Right atrium auricular region (tissue), 2 donors: Measurements from ENCODE around the gene ANKS1B. TPM values are rescaled to one million over a fixed set of nuclear protein-coding genes. Genes with fewer than 3 reads are reported as not detected.

Experiments
- DNase-seq: peaks from one replicate; pipeline ENCODE4 v3.0.0-alpha.2; 2019; ENCODE audit warnings: low spot score
- H3K27ac ChIP-seq, 2 donors: fragments of 200-600 bp; sonication (generic); 1 replicate in 1 of 2; 2 replicates in 1 of 2; pipeline ENCODE4 v1.5.1; 2016 to 2019
- H3K27me3 ChIP-seq, 2 donors: fragments of 200-600 bp; sonication (generic); one replicate each; pipeline versions ENCODE4 v1.5.1 to v1.6.0; 2017 to 2019
- H3K36me3 ChIP-seq: fragments of 200-600 bp; sonication (generic); one replicate; pipeline ENCODE4 v1.5.1; 2016
- H3K4me1 ChIP-seq, 2 donors: fragments of 200-600 bp; sonication (generic); one replicate each; pipeline versions ENCODE4 v1.5.1 to v1.6.0; 2017 to 2019
- H3K4me3 ChIP-seq, 2 donors: fragments of 200-600 bp; sonication (generic); 1 replicate in 1 of 2; 2 replicates in 1 of 2; pipeline ENCODE4 v1.5.1; 2017 to 2019; ENCODE audit warnings: mild to moderate bottlenecking in 1 of 2, moderate library complexity in 1 of 2
- H3K9me3 ChIP-seq, 2 donors: fragments of 200-600 bp; sonication (generic); one replicate each; pipeline ENCODE4 v1.5.1; 2019
- CTCF ChIP-seq, 2 donors: fragments of 200-600 bp; sonication (generic); IDR thresholded peaks; one replicate each; pipeline ENCODE4 v1.5.1; 2019; ENCODE audit warnings: antibody characterized with exemption in 2 of 2
- total RNA-seq, 2 donors: library from RNA; depleted of rRNA; stranded (reverse); fragments of >200 nt; gene quantifications; one replicate each; pipeline ENCODE4 v1.1.0, GENCODE V29; 2016

The ANKS1B gene
- total RNA-seq, 2 donors from 2014 or later = 2.4 to 3.1 TPM

- H3K36me3 ChIP-seq = no peaks in the 10 kb centered on the region
- no peaks in the 10 kb centered on the region for H3K27me3 ChIP-seq
- no peak for TF ChIP-seq CTCF (IDR thresholded peaks at IDR 0.05)
- no peak for DNase-seq
- H3K9me3 ChIP-seq = no peaks in the 10 kb centered on the region
- H3K4me1 ChIP-seq = no peaks in the 10 kb centered on the region
- no peak overlapping the region for H3K27ac ChIP-seq
- no peak overlapping the region for H3K4me3 ChIP-seq
These were observed 1116.7 kb downstream of the ANKS1B start for GRCh38 chr12:98868076-98868475.

- Histone ChIP-seq H3K4me3 (no peak overlapping the region), H3K27me3 (no peaks in the 10 kb centered on the region), H3K9me3 (no peaks in the 10 kb centered on the region), H3K27ac (no peak overlapping the region), H3K36me3 (no peaks in the 10 kb centered on the region), H3K4me1 (no peaks in the 10 kb centered on the region)
- no peak for DNase-seq
- no peak for TF ChIP-seq CTCF (IDR thresholded peaks at IDR 0.05)
These were observed 1120.4 kb downstream of the ANKS1B start for GRCh38 chr12:98864363-98864762.

- Histone ChIP-seq H3K4me1 (no peaks in the 10 kb centered on the region), H3K27me3 (no peaks in the 10 kb centered on the region), H3K4me3 (no peak overlapping the region), H3K36me3 (no peaks in the 10 kb centered on the region), H3K9me3 (no peaks in the 10 kb centered on the region), H3K27ac (no peak overlapping the region)
- DNase-seq = no peak
- TF ChIP-seq CTCF (IDR thresholded peaks at IDR 0.05) = no peak
These were observed 1121.6 kb downstream of the ANKS1B start for GRCh38 chr12:98863167-98863566.

GRCh38 chr12:98861251-98861650 is 1123.5 kb downstream of the ANKS1B start:
- H3K4me1 ChIP-seq = no peaks in the 10 kb centered on the region
- TF ChIP-seq CTCF (IDR thresholded peaks at IDR 0.05) = no peak
- no peaks in the 10 kb centered on the region for H3K9me3 ChIP-seq
- no peak overlapping the region for H3K4me3 ChIP-seq
- DNase-seq = no peak
- no peak overlapping the region for H3K27ac ChIP-seq
- H3K27me3 ChIP-seq = no peaks in the 10 kb centered on the region
- no peaks in the 10 kb centered on the region for H3K36me3 ChIP-seq

GRCh38 chr12:98856897-98857540 is 1127.7 kb downstream of the ANKS1B start:
- Histone ChIP-seq H3K4me3 (no peak overlapping the region), H3K9me3 (no peaks in the 10 kb centered on the region), H3K27me3 (no peaks in the 10 kb centered on the region), H3K4me1 (no peaks in the 10 kb centered on the region), H3K27ac (no peak overlapping the region), H3K36me3 (no peaks in the 10 kb centered on the region)
- no peak for TF ChIP-seq CTCF (IDR thresholded peaks at IDR 0.05)
- no peak for DNase-seq

GRCh38 chr12:98852181-98852580 is 1132.6 kb downstream of the ANKS1B start:
- no peak overlapping the region for H3K27ac ChIP-seq
- TF ChIP-seq CTCF (IDR thresholded peaks at IDR 0.05) = no peak

More at GRCh38 chr12:98852181-98852580, 1132.6 kb downstream of the ANKS1B start:
- H3K4me3 ChIP-seq = no peak overlapping the region
- DNase-seq = no peak
- no peaks in the 10 kb centered on the region for H3K4me1 ChIP-seq
- no peaks in the 10 kb centered on the region for H3K27me3 ChIP-seq
- no peaks in the 10 kb centered on the region for H3K36me3 ChIP-seq
- H3K9me3 ChIP-seq = no peaks in the 10 kb centered on the region
